ENCODE measurements around the gene REV1. TPM values are rescaled to one million over a fixed set of nuclear protein-coding genes. Genes with fewer than 3 reads are reported as not detected.
"Not testable (repeated sequence)": the region's sequence is repeated elsewhere in the genome, so short reads cannot be mapped to it uniquely, and the experiment has no call there.

REV1 gene
- total RNA-seq, 1 donor from 2014 or later = 27.4 TPM

GRCh38 chr2:99377879-99378278 is 111.9 kb downstream of the REV1 start:
- H3K27me3 ChIP-seq (ENCODE audit: control insufficient read depth, insufficient read depth, low read length) = no peaks in the 10 kb centered on the region
- H3K36me3 ChIP-seq (ENCODE audit: control insufficient read depth, insufficient read depth, low read length) = no peaks in the 10 kb centered on the region
- no peak overlapping the region for H3K4me3 ChIP-seq (ENCODE audit: low read depth, low read length)
- no peak for DNase-seq (ENCODE audit: low read depth)
- TF ChIP-seq CTCF (IDR thresholded peaks at IDR 0.05; ENCODE audit: insufficient read depth, low read length, poor library complexity, severe bottlenecking) = no peak

GRCh38 chr2:99376254-99376864 is 113.5 kb downstream of the REV1 start:
- Histone ChIP-seq H3K27me3 (ENCODE audit: control insufficient read depth, insufficient read depth, low read length) (no peaks in the 10 kb centered on the region), H3K4me3 (ENCODE audit: low read depth, low read length) (no peak overlapping the region), H3K36me3 (ENCODE audit: control insufficient read depth, insufficient read depth, low read length) (no peaks in the 10 kb centered on the region)
- no peak for TF ChIP-seq CTCF (IDR thresholded peaks at IDR 0.05; ENCODE audit: insufficient read depth, low read length, poor library complexity, severe bottlenecking)
- no peak for DNase-seq (ENCODE audit: low read depth)

GRCh38 chr2:99374747-99375146 is 115.1 kb downstream of the REV1 start:
- DNase-seq (ENCODE audit: low read depth) = no peak
- no peak for TF ChIP-seq CTCF (IDR thresholded peaks at IDR 0.05; ENCODE audit: insufficient read depth, low read length, poor library complexity, severe bottlenecking)
- H3K4me3 ChIP-seq (ENCODE audit: low read depth, low read length) = no peak overlapping the region
- no peaks in the 10 kb centered on the region for H3K36me3 ChIP-seq (ENCODE audit: control insufficient read depth, insufficient read depth, low read length)
- H3K27me3 ChIP-seq (ENCODE audit: control insufficient read depth, insufficient read depth, low read length) = no peaks in the 10 kb centered on the region

GRCh38 chr2:99373144-99373543 is 116.7 kb downstream of the REV1 start:
- TF ChIP-seq CTCF (IDR thresholded peaks at IDR 0.05; ENCODE audit: insufficient read depth, low read length, poor library complexity, severe bottlenecking) = no peak
- no peaks in the 10 kb centered on the region for H3K27me3 ChIP-seq (ENCODE audit: control insufficient read depth, insufficient read depth, low read length)
- no peak for DNase-seq (ENCODE audit: low read depth)
- no peak overlapping the region for H3K4me3 ChIP-seq (ENCODE audit: low read depth, low read length)
- H3K36me3 ChIP-seq (ENCODE audit: control insufficient read depth, insufficient read depth, low read length) = no peaks in the 10 kb centered on the region

GRCh38 chr2:99368854-99369253 is 121.0 kb downstream of the REV1 start:
- not testable (repeated sequence) for H3K27me3 ChIP-seq (ENCODE audit: control insufficient read depth, insufficient read depth, low read length); H3K36me3 ChIP-seq (ENCODE audit: control insufficient read depth, insufficient read depth, low read length); DNase-seq (ENCODE audit: low read depth); H3K4me3 ChIP-seq (ENCODE audit: low read depth, low read length)

- no peak overlapping the region for H3K4me3 ChIP-seq (ENCODE audit: low read depth, low read length)
- H3K36me3 ChIP-seq (ENCODE audit: control insufficient read depth, insufficient read depth, low read length) = no peaks in the 10 kb centered on the region
- H3K27me3 ChIP-seq (ENCODE audit: control insufficient read depth, insufficient read depth, low read length) = no peaks in the 10 kb centered on the region
- no peak for TF ChIP-seq CTCF (IDR thresholded peaks at IDR 0.05; ENCODE audit: insufficient read depth, low read length, poor library complexity, severe bottlenecking)
- no peak for DNase-seq (ENCODE audit: low read depth)
These were observed 124.2 kb downstream of the REV1 start for GRCh38 chr2:99365661-99366060.
